Rectal smooth muscle tissue (tissue), 1 donor: ENCODE results near the gene CDK13.
A peak's percentile ranks its signal among the peaks of the same experiment; 100 is the strongest.
"Not testable (repeated sequence)": the region's sequence is repeated elsewhere in the genome, so short reads cannot be mapped to it uniquely, and the experiment has no call there.

Experiments used
- H3K27ac ChIP-seq: one replicate; pipeline ENCODE4 v1.7.0; 2013; ENCODE audit warnings: low read depth, low read length, inconsistent platforms
- H3K27me3 ChIP-seq: one replicate; pipeline ENCODE4 v1.7.0; 2013; ENCODE audit warnings: low read length; ENCODE audit not compliant: control insufficient read depth, insufficient read depth
- H3K36me3 ChIP-seq: one replicate; pipeline ENCODE4 v1.7.0; 2013; ENCODE audit warnings: low read length; ENCODE audit not compliant: control insufficient read depth, insufficient read depth
- H3K4me1 ChIP-seq: one replicate; pipeline ENCODE4 v1.7.0; 2013; ENCODE audit warnings: low read length; ENCODE audit not compliant: control insufficient read depth, insufficient read depth
- H3K4me3 ChIP-seq: one replicate; pipeline ENCODE4 v1.7.0; 2013; ENCODE audit warnings: low read length
- H3K9ac ChIP-seq: one replicate; pipeline ENCODE4 v1.7.0; 2013; ENCODE audit warnings: low read length

The CDK13 gene

DNA sequence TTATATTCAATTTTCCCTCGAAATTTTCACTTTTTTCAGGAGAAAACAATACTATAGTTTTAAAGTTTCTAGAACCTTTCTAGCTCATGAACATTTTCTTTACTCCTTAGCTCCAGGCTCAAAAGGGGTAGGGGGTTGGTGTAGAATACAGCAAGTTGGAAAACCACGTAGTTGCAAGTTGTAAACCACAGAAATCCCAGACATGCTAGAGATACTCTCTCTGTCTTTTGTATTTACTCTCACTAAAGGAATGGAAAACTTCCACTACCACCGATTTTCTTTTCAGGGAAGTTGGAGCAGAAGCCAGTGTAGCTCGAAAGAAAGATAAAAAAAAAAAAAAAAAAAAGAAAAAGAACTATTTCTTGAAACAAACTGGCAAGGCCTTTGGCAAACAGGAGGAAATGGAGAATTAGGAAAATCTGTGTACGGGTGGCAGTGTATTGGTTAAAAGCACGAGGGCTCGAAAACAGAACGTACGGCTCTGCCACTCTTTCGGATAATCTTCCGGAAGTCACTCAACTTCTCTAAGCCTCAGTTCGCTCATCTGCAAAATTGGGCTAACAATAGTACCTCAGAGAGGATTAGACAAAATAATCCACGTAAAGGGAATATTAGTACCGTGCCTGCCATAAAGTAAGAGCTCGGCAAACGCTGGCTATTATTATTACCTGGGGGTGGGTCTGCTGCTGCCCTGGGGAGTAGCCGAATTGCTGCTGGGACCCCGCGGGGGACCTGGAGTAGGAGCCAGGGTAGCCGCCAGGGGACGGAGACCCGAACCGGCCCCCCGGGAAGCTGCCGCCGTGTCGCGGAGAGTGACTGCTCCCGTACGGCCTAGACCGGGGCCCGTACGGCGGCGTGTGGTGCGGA is 183.7 kb downstream of the CDK13 start:
- Histone ChIP-seq H3K36me3 (no peaks in the 10 kb centered on the region), H3K27me3 (no peaks in the 10 kb centered on the region), H3K4me1 (peaks cover 9% of the 10 kb centered on the region), H3K9ac (peak overlapping the region; percentile 81), H3K4me3 (peak overlapping the region; percentile 93), H3K27ac (peak overlapping the region; percentile 93)

GRCh38 chr7:40134428-40135316 is 184.6 kb downstream of the CDK13 start, which contains the start of the genes MPLKIP and SUGCT:
Gene MPLKIP, minus strand, starts transcription at chr7:40134622. Its CDS starts 55 bp downstream, at chr7:40134567.
Gene SUGCT, plus strand, starts transcription at chr7:40135005.
- Histone ChIP-seq H3K36me3 (no peaks in the 10 kb centered on the region), H3K4me1 (peaks cover 9% of the 10 kb centered on the region), H3K4me3 (peak within 1 kb of the TSS; percentile 93), H3K27ac (peak within 1 kb of the TSS; percentile 93), H3K9ac (peak within 1 kb of the TSS; percentile 81), H3K27me3 (no peaks in the 10 kb centered on the region)

DNA sequence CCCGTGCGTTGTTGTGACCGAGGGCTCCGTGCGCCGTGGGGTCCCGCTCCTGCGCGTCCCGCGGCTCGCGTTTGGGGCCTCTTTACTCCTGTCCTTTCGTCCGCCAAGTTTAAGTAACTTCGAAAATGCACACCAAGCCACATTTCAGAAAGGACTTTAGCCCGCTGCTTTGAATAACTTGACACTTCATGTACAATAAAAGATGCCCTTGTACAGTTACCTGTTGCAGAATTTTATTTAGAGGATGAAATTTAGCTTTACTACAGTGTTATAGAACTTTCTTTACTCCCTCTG is 185.2 kb downstream of the CDK13 start:
- Histone ChIP-seq H3K27ac (peak overlapping the region; percentile 93), H3K27me3 (no peaks in the 10 kb centered on the region), H3K4me3 (peak overlapping the region; percentile 93), H3K9ac (no peak overlapping the region), H3K4me1 (peaks cover 9% of the 10 kb centered on the region), H3K36me3 (no peaks in the 10 kb centered on the region)

GRCh38 chr7:40137563-40137962 is 187.5 kb downstream of the CDK13 start:
- Histone ChIP-seq H3K36me3 (no peaks in the 10 kb centered on the region), H3K27ac (no peak overlapping the region), H3K4me3 (no peak overlapping the region), H3K9ac (no peak overlapping the region), H3K4me1 (peaks cover 8% of the 10 kb centered on the region), H3K27me3 (no peaks in the 10 kb centered on the region)

DNA sequence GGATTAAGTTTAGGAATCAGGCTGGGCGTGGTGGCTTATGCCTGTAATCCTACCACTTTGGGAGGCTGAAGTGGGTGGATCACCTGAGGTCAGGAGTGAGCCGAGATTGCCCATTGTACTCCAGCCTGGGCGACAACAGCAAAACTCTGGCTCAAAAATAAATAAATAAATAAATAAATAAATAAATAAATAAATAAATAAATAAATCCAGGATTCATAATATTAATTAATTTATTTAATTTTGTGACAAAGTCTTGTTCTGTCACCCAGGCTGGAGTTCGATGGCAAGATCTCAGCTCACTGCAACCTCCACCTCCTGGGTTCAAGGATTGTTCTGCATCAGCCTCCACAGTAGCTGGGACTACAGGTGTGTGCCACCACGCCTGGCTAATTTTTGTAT is 188.9 kb downstream of the CDK13 start:
- Histone ChIP-seq H3K4me3 (no peak overlapping the region), H3K9ac (no peak overlapping the region), H3K27me3 (no peaks in the 10 kb centered on the region), H3K4me1 (no peaks in the 10 kb centered on the region), H3K36me3 (no peaks in the 10 kb centered on the region), H3K27ac (no peak overlapping the region)

DNA sequence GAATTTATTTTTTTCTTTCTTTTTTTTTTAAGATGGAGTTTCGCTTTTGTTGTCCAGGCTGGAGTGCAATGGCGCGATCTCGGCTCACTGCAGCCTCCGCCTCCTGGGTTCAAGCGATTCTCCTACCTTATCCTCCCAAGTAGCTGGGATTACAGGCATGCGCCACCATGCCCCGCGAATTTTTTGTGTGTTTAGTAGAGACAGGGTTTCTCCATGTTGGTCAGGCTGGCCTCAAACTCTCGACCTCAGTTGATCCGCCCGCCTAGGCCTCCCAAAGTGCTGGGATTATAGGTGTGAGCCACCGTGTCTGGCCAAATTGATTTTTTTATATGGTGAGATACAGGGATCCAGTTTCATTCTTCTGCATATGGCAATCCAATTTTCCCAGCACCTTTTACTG is 189.8 kb downstream of the CDK13 start:
- H3K36me3 ChIP-seq, H3K4me1 ChIP-seq, H3K27me3 ChIP-seq, H3K4me3 ChIP-seq, H3K27ac ChIP-seq, H3K9ac ChIP-seq: not testable (repeated sequence)

DNA sequence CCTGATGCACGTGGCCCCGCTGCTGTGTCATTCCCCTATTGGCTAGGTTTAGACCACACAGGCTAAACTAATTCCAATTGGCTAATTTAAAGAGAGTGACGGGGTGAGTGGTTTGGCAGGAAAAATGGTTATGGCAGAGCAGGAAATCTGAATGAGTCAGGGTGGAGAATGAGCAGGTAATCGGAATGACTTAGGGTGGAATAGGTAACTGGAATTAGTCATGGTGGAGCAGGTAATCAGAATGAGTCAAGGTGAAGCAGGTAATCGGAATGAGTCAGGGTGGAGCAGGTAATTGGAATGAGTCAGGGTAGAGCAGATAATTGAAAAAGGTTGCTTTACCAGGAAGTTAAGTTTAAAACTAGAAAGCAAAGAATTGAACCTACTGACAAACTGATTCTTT is 191.9 kb downstream of the CDK13 start:
- H3K27ac ChIP-seq, result not testable (repeated sequence)

DNA sequence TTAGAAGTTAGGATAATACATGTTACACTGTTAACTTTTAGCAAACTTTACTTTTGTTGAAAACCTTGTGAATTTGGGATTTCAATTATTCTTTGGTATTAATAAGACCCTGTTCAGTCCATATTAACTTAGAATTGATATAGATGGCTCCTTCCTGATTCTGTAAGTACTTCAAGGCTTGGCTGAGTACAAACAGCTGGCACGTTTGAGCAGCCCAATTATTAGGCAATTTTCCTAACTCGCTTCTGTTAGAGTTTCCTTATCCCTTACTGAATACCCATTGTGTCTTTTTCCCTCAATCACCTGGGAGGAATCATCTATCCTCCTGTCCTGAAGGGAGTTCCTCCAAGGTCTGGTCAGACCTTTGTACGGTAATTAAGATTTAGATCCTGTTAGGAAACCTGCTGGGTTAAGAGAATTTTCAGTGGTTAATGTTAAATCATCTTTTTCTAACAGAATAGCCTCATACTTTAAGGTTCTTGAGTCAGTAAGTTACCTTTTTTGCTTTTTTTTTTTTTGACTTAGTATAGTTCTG is 195.6 kb downstream of the CDK13 start:
- H3K9ac ChIP-seq, H3K4me1 ChIP-seq, H3K4me3 ChIP-seq, H3K27me3 ChIP-seq, H3K36me3 ChIP-seq, H3K27ac ChIP-seq: not testable (repeated sequence)

More for the DNA sequence above, 191.9 kb downstream of the CDK13 start:
- H3K4me3 ChIP-seq, H3K36me3 ChIP-seq, H3K4me1 ChIP-seq, H3K9ac ChIP-seq, H3K27me3 ChIP-seq: not testable (repeated sequence)

DNA sequence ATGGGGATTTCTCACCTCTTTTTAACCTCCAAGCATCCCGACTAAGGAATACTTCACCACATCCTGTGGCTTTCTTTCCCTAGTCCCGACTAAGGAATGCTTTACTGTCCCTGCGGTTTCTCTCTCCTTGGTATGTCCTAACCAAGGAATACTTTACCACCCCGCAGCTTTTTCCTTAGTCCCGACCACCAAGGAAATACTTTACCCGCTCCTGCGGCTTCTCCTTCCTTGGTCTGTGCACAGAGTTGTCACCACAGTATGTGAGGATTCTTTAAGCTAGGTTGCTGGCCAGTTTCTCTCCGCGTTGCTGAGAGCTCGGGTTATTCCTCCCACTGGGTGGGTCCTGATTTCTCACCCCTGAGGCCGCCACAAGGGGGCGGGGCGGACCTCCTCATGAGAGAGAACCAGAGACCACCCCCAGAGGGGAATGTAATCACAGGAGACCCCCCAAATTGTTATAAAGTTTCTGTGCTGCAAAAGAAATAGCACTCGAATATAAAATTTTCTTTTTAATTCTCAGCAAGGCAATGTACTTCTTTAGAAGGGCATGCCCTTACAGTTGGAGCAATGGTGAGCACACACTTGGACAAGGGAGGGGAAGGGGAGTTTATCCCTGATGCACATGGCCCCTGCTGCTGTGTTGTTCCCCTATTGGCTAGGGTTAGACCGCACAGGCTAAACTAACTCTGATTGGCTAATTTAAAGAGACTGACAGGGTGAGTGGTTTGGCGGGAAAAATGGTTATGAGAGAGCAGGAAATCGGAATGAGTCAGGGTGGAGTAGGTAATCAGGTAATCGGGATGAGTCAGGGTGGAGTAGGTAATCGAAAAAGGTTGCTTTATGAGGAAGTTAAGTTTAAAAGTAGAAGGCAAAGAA is 197.6 kb downstream of the CDK13 start:
- no peaks in the 10 kb centered on the region for H3K27me3 ChIP-seq
- no peak overlapping the region for H3K27ac ChIP-seq
- H3K4me1 ChIP-seq, result no peaks in the 10 kb centered on the region
- no peaks in the 10 kb centered on the region for H3K36me3 ChIP-seq
- H3K4me3 ChIP-seq, result no peak overlapping the region
- no peak overlapping the region for H3K9ac ChIP-seq

DNA sequence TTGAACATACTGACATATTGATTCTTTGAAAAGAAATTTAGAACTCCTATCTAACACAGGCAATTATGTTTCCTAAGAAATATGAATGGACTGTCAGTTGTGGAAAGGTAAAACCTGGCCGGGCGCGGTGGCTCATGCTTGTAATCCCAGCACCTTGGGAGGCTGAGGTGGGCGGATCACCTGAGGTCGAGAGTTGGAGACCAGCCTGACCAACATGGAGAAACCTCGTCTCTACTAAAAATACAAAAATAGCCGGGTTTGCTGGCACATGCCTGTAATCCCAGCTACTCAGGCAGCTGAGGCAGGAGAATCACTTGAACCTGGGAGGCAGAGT is 198.2 kb downstream of the CDK13 start:
- H3K4me1 ChIP-seq, H3K9ac ChIP-seq, H3K27ac ChIP-seq, H3K4me3 ChIP-seq, H3K27me3 ChIP-seq, H3K36me3 ChIP-seq: not testable (repeated sequence)

DNA sequence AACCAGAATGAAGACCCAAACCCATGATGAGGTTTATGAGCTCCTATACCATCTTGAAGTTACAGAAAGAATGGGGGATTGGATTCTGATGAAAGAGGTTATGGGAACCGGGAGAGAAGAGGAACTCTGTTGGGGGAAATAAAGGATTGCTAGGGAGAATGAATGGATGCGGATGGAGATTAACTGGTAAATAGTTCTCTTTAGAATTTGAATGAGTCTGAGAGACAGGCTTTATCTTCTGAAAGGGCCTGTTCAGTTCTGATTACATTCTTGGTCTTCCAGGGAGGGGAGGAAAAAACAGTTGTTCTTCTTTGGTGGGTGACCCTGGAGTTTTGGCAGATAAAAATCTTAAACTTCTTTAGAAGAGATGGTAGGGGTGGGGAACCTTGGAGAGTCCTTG is 198.6 kb downstream of the CDK13 start:
- H3K27ac ChIP-seq, result no peak overlapping the region
- no peak overlapping the region for H3K4me3 ChIP-seq
- no peaks in the 10 kb centered on the region for H3K27me3 ChIP-seq
- no peaks in the 10 kb centered on the region for H3K36me3 ChIP-seq
- H3K4me1 ChIP-seq, result no peaks in the 10 kb centered on the region
- no peak overlapping the region for H3K9ac ChIP-seq
